Neural crest cell (in vitro differentiated cells): ENCODE data around the gene ZNF830. TPM values are rescaled to one million over a fixed set of nuclear protein-coding genes. Genes with fewer than 3 reads are reported as not detected.
A peak's percentile ranks its signal among the peaks of the same experiment; 100 is the strongest.
"Not testable (repeated sequence)": the region's sequence is repeated elsewhere in the genome, so short reads cannot be mapped to it uniquely, and the experiment has no call there.

ENCODE experiments used
- DNase-seq: peaks from one replicate; pipeline ENCODE4 v3.0.0; 2021; ENCODE audit warnings: low read depth, mixed read lengths, low spot score
- H3K27ac Mint-ChIP-seq: one replicate; pipeline ENCODE4 v1.8.0; 2021; ENCODE audit warnings: mild to moderate bottlenecking, mixed read lengths; ENCODE audit not compliant: unreplicated experiment
- H3K27me3 Mint-ChIP-seq: 2 replicates; pipeline ENCODE4 v1.8.0; 2021; ENCODE audit warnings: low read depth, mild to moderate bottlenecking, mixed read lengths
- H3K36me3 Mint-ChIP-seq: 2 replicates; pipeline ENCODE4 v1.8.0; 2021; ENCODE audit warnings: low read depth, mild to moderate bottlenecking, mixed read lengths
- H3K4me1 Mint-ChIP-seq: 2 replicates; pipeline ENCODE4 v1.8.0; 2021; ENCODE audit warnings: mixed read lengths
- H3K4me3 Mint-ChIP-seq: one replicate; pipeline ENCODE4 v1.8.0; 2021; ENCODE audit warnings: mild to moderate bottlenecking, mixed read lengths
- H3K9me3 Mint-ChIP-seq: 2 replicates; pipeline ENCODE4 v1.8.0; 2021; ENCODE audit warnings: mixed read lengths
- total RNA-seq: library from RNA; stranded (reverse); gene quantifications from 2 replicates; pipeline ENCODE4 v1.2.1, GENCODE V29; 2021
- TF ChIP-seq, protein P1 (sequence below): fragments of 200-600 bp; sonication (generic); conservative IDR thresholded peaks from 2 replicates; pipeline ENCODE4 v1.5.0; 2021; ENCODE audit warnings: antibody characterized with exemption, mild to moderate bottlenecking

The ZNF830 gene
- total RNA-seq, 1 donor from 2014 or later, result 21.2 TPM

DNA sequence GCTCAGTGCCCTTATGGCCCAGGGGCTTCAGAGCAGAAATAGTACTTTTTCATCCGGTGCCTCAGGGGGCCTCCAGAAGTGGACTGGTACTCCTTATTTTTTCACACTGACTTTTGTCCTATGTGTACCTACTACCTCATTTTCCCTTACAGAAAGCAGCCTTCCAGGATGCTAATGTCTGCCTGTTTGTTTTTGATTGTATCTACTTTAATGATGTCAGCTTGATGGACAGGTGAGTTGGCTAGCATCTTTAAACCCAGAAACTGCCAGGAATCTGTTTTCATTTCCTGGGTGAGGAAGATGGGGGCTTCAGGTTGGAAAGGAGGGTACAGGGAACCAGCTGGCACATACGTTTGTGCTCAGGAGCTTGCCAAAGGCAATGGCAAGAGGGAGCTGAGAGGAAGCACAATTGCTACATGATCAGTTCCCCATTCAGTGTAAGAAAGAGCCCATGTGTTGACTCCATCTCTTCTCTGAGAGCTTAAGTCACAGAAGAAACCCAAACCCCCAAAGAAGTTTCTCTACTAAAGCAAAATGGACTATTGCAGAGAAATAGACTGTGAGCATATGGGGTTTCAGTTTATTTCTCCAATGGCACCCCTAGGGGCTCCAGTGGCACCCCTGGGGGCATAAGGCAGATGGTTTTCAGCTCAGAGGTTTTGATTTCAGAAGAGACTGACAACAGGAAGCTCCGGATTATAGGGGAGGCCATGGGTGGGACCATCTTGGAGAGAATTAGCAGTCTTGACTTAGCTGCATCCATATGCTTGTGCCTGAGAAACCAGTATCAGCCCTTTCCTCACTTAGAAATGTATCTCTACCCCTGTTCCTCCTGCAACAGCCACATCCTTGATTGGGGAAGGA lies 35.3 kb downstream of the ZNF830 start:
- H3K9me3 Mint-ChIP-seq, result no peaks in the 10 kb centered on the region
- no peaks in the 10 kb centered on the region for H3K4me1 Mint-ChIP-seq
- TF ChIP-seq, protein P1, sequence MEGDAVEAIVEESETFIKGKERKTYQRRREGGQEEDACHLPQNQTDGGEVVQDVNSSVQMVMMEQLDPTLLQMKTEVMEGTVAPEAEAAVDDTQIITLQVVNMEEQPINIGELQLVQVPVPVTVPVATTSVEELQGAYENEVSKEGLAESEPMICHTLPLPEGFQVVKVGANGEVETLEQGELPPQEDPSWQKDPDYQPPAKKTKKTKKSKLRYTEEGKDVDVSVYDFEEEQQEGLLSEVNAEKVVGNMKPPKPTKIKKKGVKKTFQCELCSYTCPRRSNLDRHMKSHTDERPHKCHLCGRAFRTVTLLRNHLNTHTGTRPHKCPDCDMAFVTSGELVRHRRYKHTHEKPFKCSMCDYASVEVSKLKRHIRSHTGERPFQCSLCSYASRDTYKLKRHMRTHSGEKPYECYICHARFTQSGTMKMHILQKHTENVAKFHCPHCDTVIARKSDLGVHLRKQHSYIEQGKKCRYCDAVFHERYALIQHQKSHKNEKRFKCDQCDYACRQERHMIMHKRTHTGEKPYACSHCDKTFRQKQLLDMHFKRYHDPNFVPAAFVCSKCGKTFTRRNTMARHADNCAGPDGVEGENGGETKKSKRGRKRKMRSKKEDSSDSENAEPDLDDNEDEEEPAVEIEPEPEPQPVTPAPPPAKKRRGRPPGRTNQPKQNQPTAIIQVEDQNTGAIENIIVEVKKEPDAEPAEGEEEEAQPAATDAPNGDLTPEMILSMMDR, result no peak
- H3K27ac Mint-ChIP-seq, result no peak overlapping the region
- H3K36me3 Mint-ChIP-seq, result peaks cover 1% of the 10 kb centered on the region
- H3K27me3 Mint-ChIP-seq, result no peaks in the 10 kb centered on the region
- H3K4me3 Mint-ChIP-seq, result no peak overlapping the region
- no peak for DNase-seq

DNA sequence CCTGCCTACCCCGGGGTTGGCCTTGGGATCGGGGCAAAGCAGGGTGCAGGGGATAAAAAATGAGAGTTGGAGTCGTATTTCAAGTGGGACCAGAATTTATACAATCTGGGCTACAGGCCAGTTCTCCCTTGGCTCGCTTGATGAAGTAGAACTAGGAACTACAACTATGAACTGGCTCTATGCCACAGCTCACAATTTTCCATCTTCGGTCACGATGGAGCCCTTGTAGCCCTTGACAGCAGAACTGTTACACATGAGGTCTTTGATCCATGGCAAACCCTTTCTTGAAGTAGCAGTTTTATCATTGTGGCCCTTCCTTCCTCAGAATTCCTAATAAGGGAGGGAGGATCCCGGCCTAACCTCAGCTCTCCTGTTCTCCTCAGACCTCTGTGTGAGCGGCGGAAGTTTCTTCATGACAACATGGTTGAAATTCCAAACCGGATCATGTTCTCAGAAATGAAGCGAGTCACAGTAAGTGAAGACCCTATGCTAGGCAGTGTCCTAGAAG lies 36.1 kb downstream of the ZNF830 start:
- TF ChIP-seq, protein P1, result no peak
- Mint-ChIP-seq H3K9me3 (no peaks in the 10 kb centered on the region), H3K36me3 (peaks cover 4% of the 10 kb centered on the region), H3K4me1 (no peaks in the 10 kb centered on the region), H3K27me3 (no peaks in the 10 kb centered on the region), H3K4me3 (no peak overlapping the region), H3K27ac (no peak overlapping the region)
- DNase-seq, result no peak

DNA sequence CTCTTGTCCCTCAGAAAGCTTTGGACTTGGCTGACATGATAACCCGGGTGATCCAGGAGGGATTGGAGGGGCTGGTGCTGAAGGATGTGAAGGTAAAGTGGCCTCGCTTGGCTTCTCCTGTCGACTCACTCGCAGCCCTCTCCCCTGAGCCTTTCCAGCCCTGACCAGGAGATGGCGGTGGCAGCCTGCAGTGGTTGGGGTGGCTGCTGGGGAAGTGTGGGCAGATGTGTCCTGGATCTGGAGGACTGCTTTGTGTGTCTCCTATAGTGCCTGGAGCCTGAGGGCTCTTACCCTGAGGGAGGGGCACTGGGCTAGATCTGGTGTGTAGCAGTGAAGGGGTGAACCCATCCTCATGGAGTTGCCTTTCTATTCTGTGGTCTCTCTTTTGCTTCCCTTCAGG lies 36.9 kb downstream of the ZNF830 start:
- H3K4me3 Mint-ChIP-seq, result no peak overlapping the region
- TF ChIP-seq, protein P1, result peak; percentile 76
- no peaks in the 10 kb centered on the region for H3K27me3 Mint-ChIP-seq
- DNase-seq, result peak; percentile 52
- no peaks in the 10 kb centered on the region for H3K9me3 Mint-ChIP-seq
- H3K36me3 Mint-ChIP-seq, result peaks cover 5% of the 10 kb centered on the region
- peak overlapping the region; percentile 4 for H3K27ac Mint-ChIP-seq
- no peaks in the 10 kb centered on the region for H3K4me1 Mint-ChIP-seq

DNA sequence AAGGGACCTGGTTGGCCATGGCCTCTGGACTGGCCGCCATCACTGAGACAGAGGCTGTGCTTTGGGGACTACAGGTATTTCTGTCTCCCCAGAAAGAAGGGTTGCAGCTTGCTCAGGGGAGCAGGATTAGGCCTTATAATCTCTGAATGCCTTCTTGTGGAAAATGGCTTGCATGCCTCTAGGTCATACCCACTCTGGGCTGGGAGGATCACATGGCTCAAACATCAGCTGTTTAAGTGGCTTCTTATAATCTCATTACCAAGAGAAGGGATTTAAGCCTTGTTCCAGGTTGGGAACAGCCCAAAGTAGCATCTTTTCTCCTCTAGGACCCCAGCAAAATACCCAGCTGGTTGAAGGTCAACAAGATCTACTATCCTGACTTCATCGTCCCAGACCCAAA lies 38.1 kb downstream of the ZNF830 start:
- no peak overlapping the region for H3K4me3 Mint-ChIP-seq
- H3K4me1 Mint-ChIP-seq, result no peaks in the 10 kb centered on the region
- H3K27ac Mint-ChIP-seq, result no peak overlapping the region
- TF ChIP-seq, protein P1, result no peak
- H3K27me3 Mint-ChIP-seq, result no peaks in the 10 kb centered on the region
- H3K9me3 Mint-ChIP-seq, result no peaks in the 10 kb centered on the region
- DNase-seq, result no peak
- H3K36me3 Mint-ChIP-seq, result peaks cover 12% of the 10 kb centered on the region

DNA sequence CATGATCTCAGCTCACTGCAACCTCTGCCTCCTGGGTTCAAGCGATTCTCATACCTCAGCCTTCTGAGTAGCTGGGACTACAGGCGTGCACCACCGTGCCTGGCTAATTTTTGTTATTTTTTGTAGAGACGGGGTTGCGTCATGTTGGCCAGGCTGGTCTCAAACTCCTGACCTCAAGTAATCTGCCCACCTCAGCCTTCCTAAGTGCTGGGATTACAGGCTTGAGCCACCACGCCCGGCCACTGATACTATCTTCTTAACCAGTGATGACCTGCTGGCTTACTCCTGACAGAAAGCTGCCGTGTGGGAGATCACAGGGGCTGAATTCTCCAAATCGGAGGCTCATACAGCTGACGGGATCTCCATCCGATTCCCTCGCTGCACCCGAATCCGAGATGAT lies 39.6 kb downstream of the ZNF830 start:
- not testable (repeated sequence) for DNase-seq, H3K27ac Mint-ChIP-seq, H3K4me3 Mint-ChIP-seq, H3K27me3 Mint-ChIP-seq, H3K4me1 Mint-ChIP-seq, H3K9me3 Mint-ChIP-seq
- peaks cover 15% of the 10 kb centered on the region for H3K36me3 Mint-ChIP-seq

DNA sequence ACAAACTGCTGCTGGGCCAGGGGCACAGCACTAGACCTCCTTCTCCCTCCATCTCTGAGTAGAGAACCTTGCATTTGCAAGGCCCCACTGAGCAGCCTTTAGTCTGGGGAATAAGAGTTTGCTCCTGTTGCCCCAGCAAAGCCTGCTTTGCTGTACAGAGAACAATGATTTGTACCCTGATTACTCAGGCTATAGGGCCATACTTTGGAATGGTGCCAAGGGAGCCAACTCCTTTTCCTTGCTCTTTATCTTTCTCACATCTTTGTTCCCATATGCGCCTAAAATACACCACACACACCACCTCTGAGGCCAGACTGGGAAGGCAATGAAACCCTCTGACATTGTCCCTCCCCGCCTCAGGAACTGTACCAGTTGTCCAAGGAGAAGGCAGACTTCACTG lies 40.2 kb downstream of the ZNF830 start:
- DNase-seq, result no peak
- H3K27ac Mint-ChIP-seq, result no peak overlapping the region
- TF ChIP-seq, protein P1, result no peak
- peak overlapping the region; percentile 41 for H3K4me3 Mint-ChIP-seq
- no peaks in the 10 kb centered on the region for H3K9me3 Mint-ChIP-seq
- peaks cover 15% of the 10 kb centered on the region for H3K36me3 Mint-ChIP-seq
- H3K27me3 Mint-ChIP-seq, result no peaks in the 10 kb centered on the region
- no peaks in the 10 kb centered on the region for H3K4me1 Mint-ChIP-seq
